A673 (cell line): ENCODE measurements around the gene TPTE2.
"Not testable (repeated sequence)": the region's sequence is repeated elsewhere in the genome, so short reads cannot be mapped to it uniquely, and the experiment has no call there.

Experiments used
- CTCF ChIP-seq: fragments of 300-800, 200-600 bp; sonication (generic); conservative IDR thresholded peaks from 2 replicates; pipeline ENCODE4 v1.5.1; 2017; ENCODE audit warnings: low read depth, mild to moderate bottlenecking, antibody characterized with exemption, low read length, moderate library complexity, mixed read lengths
- EZH2 ChIP-seq: fragments of 200-600 bp; sonication (generic); IDR thresholded peaks from 2 replicates; pipeline ENCODE4 v1.6.1; 2017; ENCODE audit warnings: borderline replicate concordance, low read depth, mild to moderate bottlenecking, mixed read lengths, antibody characterized with exemption, low read length; ENCODE audit not compliant: poor library complexity, severe bottlenecking

- not testable (repeated sequence) for TF ChIP-seq CTCF, EZH2
These were observed at the start of gene TPTE2 for GRCh38 chr13:19561127-19561582.
